Fibroblast of skin of right quadriceps (primary cell): ENCODE measurements around the gene HSD11B2.

Experiments used
- DNase-seq: peaks from one replicate; pipeline ENCODE4 v3.0.0-alpha.2; 2013

HSD11B2 gene

GRCh38 chr16:67415872-67416793 is 14.8 kb upstream of the HSD11B2 start, which contains the start of gene ZDHHC1:
Gene ZDHHC1 (minus strand): TSS chr16:67416477. CDS start chr16:67407775, 8,702 bp downstream.
- peak; percentile 68 for DNase-seq

- DNase-seq: no peak
These were observed 13.4 kb upstream of the HSD11B2 start for GRCh38 chr16:67417333-67418061.

- DNase-seq: peak; percentile 65
These were observed 11.4 kb upstream of the HSD11B2 start for GRCh38 chr16:67419502-67419901.

- DNase-seq: peak; percentile 42
These were observed 11.0 kb upstream of the HSD11B2 start for GRCh38 chr16:67419931-67420330.

- DNase-seq: no peak
These were observed 9.9 kb upstream of the HSD11B2 start for GRCh38 chr16:67421030-67421429.

GRCh38 chr16:67423015-67423414 is 7.9 kb upstream of the HSD11B2 start:
- DNase-seq: no peak

GRCh38 chr16:67423611-67424260 is 7.2 kb upstream of the HSD11B2 start:
- DNase-seq: no peak

- no peak for DNase-seq
These were observed 6.7 kb upstream of the HSD11B2 start for GRCh38 chr16:67424261-67424615.

GRCh38 chr16:67425061-67425460 is 5.9 kb upstream of the HSD11B2 start:
- peak; percentile 87 for DNase-seq

GRCh38 chr16:67425580-67425979 is 5.3 kb upstream of the HSD11B2 start:
- DNase-seq: no peak

GRCh38 chr16:67426022-67426421 is 4.9 kb upstream of the HSD11B2 start:
- DNase-seq: no peak

- no peak for DNase-seq
These were observed 4.0 kb upstream of the HSD11B2 start for GRCh38 chr16:67426950-67427349.

GRCh38 chr16:67428146-67428731 is 2.7 kb upstream of the HSD11B2 start:
- DNase-seq: peak; percentile 43

GRCh38 chr16:67429053-67429798 is 1.7 kb upstream of the HSD11B2 start:
- no peak for DNase-seq

- no peak for DNase-seq
These were observed 970 bp upstream of the HSD11B2 start for GRCh38 chr16:67429799-67430503.

GRCh38 chr16:67430504-67430976 is 381 bp upstream of the HSD11B2 start:
- no peak for DNase-seq

GRCh38 chr16:67431775-67432505 is 1.0 kb downstream of the HSD11B2 start:
- no peak for DNase-seq

GRCh38 chr16:67432506-67432890 is 1.6 kb downstream of the HSD11B2 start:
- no peak for DNase-seq

GRCh38 chr16:67433131-67433719 is 2.3 kb downstream of the HSD11B2 start:
- DNase-seq: no peak

GRCh38 chr16:67435758-67436164 is 4.8 kb downstream of the HSD11B2 start:
- DNase-seq: no peak
